HCT116 (cell line): ENCODE results near the gene TLE3. TPM values are rescaled to one million over a fixed set of nuclear protein-coding genes. Genes with fewer than 3 reads are reported as not detected.

Experiments
- ATAC-seq: fragments of 200-7000 bp; cut with Tn5 transposase; 2 replicates; pipeline ENCODE4 v1.9.1; 2020; ENCODE audit warnings: mild to moderate bottlenecking, moderate library complexity
- BruUV-seq: library from RNA; stranded (reverse); fragments of 400-500 nt; replicated peaks from 2 replicates; lab custom pipeline; 2021; lab: Mats Ljungman, UMichigan
- CTCF ChIA-PET: fragments of 300-600 bp; sonication (Branson Sonifier 250); formaldehyde crosslinking; loops from one replicate; lab custom pipeline; 2021; ENCODE audit warnings: antibody characterized with exemption; lab: Charles Lee
- POLR2A ChIA-PET: fragments of 300-600, 350-600 bp; sonication (Branson Sonifier 250); formaldehyde crosslinking; loops from one replicate; lab custom pipeline; 2021; ENCODE audit warnings: antibody characterized with exemption; lab: Charles Lee
- RAD21 ChIA-PET, 2 experiments: fragments of 300-600 bp; sonication (Branson Sonifier 250); formaldehyde crosslinking; loops; one replicate each; lab custom pipeline; 2023; ENCODE audit warnings: low total read pairs in 2 of 2; ENCODE audit not compliant: uncharacterized antibody in 2 of 2, unreplicated experiment in 2 of 2, low non-redundant PET in 1 of 2; lab: Charles Lee
- DNase-seq: peaks from one replicate; pipeline ENCODE4 v3.0.0-alpha.2; 2010; ENCODE audit warnings: low read depth, low spot score
- H2AFZ ChIP-seq: fragments of 200-600 bp; shearing (Covaris generic), sonication (generic); 2 replicates; pipeline ENCODE4 v1.6.1; 2017; ENCODE audit warnings: low read depth, mixed run types, mixed read lengths, antibody characterized with exemption, low read length; ENCODE audit not compliant: poor library complexity, severe bottlenecking
- H3K27ac ChIP-seq: 2 replicates; pipeline ENCODE4 v1.5.1; 2012; ENCODE audit warnings: low read depth, low read length
- H3K27me3 ChIP-seq: fragments of 200-600 bp; sonication (generic); 2 replicates; pipeline ENCODE4 v1.6.1; 2016; ENCODE audit warnings: mixed run types, low read length, mixed read lengths; ENCODE audit not compliant: insufficient read depth
- H3K36me3 ChIP-seq, 2 experiments: fragments of 200-500 bp in 1 of 2; fragments of 200-600 bp in 1 of 2; sonication (Bioruptor generic) in 1 of 2; sonication (generic) in 1 of 2; 2 replicates each; pipeline versions ENCODE4 v1.5.1 to v1.6.1; 2014 to 2016; ENCODE audit warnings: low read length in 2 of 2, inconsistent platforms in 1 of 2, mixed read lengths in 1 of 2, mixed run types in 1 of 2; ENCODE audit not compliant: insufficient read depth in 2 of 2, control insufficient read depth in 1 of 2
- H3K4me1 ChIP-seq, 2 experiments: fragments of 200-600 bp in 1 of 2; sonication (generic) in 1 of 2; 2 replicates each; pipeline versions ENCODE4 v1.5.1 to v1.6.1; 2012 to 2017; ENCODE audit warnings: low read length in 2 of 2, inconsistent platforms in 1 of 2, mild to moderate bottlenecking in 1 of 2, mixed read lengths in 1 of 2, mixed run types in 1 of 2, moderate library complexity in 1 of 2; ENCODE audit not compliant: insufficient read depth in 2 of 2, control insufficient read depth in 1 of 2
- H3K4me2 ChIP-seq: fragments of 200-600 bp; sonication (generic); 2 replicates; pipeline ENCODE4 v1.6.1; 2017; ENCODE audit warnings: mixed run types, low read length, mixed read lengths
- H3K4me3 ChIP-seq, 2 experiments: fragments of 200-600 bp in 1 of 2; sonication (generic) in 1 of 2; replicated peaks in 1 of 2; 2 replicates each; pipeline ENCODE4 v1.5.1; 2011 to 2016; ENCODE audit warnings: low read length in 2 of 2, control low read depth in 1 of 2, low read depth in 1 of 2, mild to moderate bottlenecking in 1 of 2, mixed read lengths in 1 of 2, mixed run types in 1 of 2
- H3K79me2 ChIP-seq: fragments of 200-600 bp; sonication (generic); 2 replicates; pipeline ENCODE4 v1.6.1; 2017; ENCODE audit warnings: mild to moderate bottlenecking, mixed run types, low read length, moderate library complexity, mixed read lengths; ENCODE audit not compliant: insufficient read depth
- H3K9ac ChIP-seq: fragments of 200-600 bp; sonication (generic); 2 replicates; pipeline ENCODE4 v1.6.1; 2016; ENCODE audit warnings: low read length, mixed read lengths
- H3K9me2 ChIP-seq: fragments of 200-600 bp; sonication (generic), shearing (Covaris generic); 2 replicates; pipeline ENCODE4 v1.6.1; 2017; ENCODE audit warnings: mixed run types, mild to moderate bottlenecking, moderate library complexity; ENCODE audit not compliant: insufficient read depth
- H3K9me3 ChIP-seq, 2 experiments: fragments of 200-500 bp in 1 of 2; fragments of 200-600 bp in 1 of 2; sonication (Bioruptor generic) in 1 of 2; sonication (generic) in 1 of 2; 2 replicates each; pipeline ENCODE4 v1.6.1; 2014 to 2017; ENCODE audit warnings: low read length in 2 of 2, mixed read lengths in 2 of 2, inconsistent platforms in 1 of 2, low read depth in 1 of 2, mild to moderate bottlenecking in 1 of 2, mixed run types in 1 of 2, moderate library complexity in 1 of 2; ENCODE audit not compliant: control insufficient read depth in 1 of 2, insufficient read depth in 1 of 2
- H4K20me1 ChIP-seq: fragments of 200-600 bp; sonication (generic), shearing (Covaris generic); 2 replicates; pipeline ENCODE4 v1.6.1; 2017; ENCODE audit warnings: mixed run types, mild to moderate bottlenecking, moderate library complexity; ENCODE audit not compliant: insufficient read depth
- EGR1 ChIP-seq: IDR thresholded peaks from 2 replicates; pipeline ENCODE4 v1.6.1; 2012; ENCODE audit warnings: low read depth
- JUND ChIP-seq: IDR thresholded peaks from 2 replicates; pipeline ENCODE4 v1.6.1; 2012
- POLR2A ChIP-seq: IDR thresholded peaks from 2 replicates; pipeline ENCODE4 v1.7.0; 2011; ENCODE audit warnings: borderline replicate concordance; ENCODE audit not compliant: insufficient read depth, insufficient read length; ENCODE audit errors: extremely low read depth
- RAD21 ChIP-seq: IDR thresholded peaks from 2 replicates; pipeline ENCODE4 v1.6.1; 2012; ENCODE audit warnings: low read depth, mild to moderate bottlenecking
- SIN3A ChIP-seq: IDR thresholded peaks from 2 replicates; pipeline ENCODE4 v1.6.1; 2012; ENCODE audit warnings: low read depth
- SRF ChIP-seq: IDR thresholded peaks from 2 replicates; pipeline ENCODE4 v1.6.1; 2012; ENCODE audit warnings: low read depth
- intact Hi-C: fragments of 100-400 bp; cut with micrococcal nuclease; formaldehyde crosslinking; loops from 2 replicates; pipeline ENCODE4 v1.10.0; 2022
- total RNA-seq: library from RNA; stranded (reverse); gene quantifications from one replicate; pipeline ENCODE4 v1.2.1, GENCODE V29; 2021; ENCODE audit not compliant: unreplicated experiment
- TF ChIP-seq, protein P1 (sequence below): IDR thresholded peaks from 2 replicates; pipeline ENCODE4 v1.6.1; 2012; ENCODE audit warnings: low read depth
- TF ChIP-seq, protein P2 (sequence below): IDR thresholded peaks from 2 replicates; pipeline ENCODE4 v1.6.1; 2011; ENCODE audit warnings: mild to moderate bottlenecking, low read length, moderate library complexity; ENCODE audit not compliant: insufficient replicate concordance; ENCODE audit errors: extremely low read depth
- TF ChIP-seq, protein P3 (sequence below): IDR thresholded peaks from 2 replicates; pipeline ENCODE4 v1.6.1; 2012
- TF ChIP-seq, protein P4 (sequence below), 3 experiments: fragments of 200-600 bp in 1 of 3; sonication (generic) in 1 of 3; IDR thresholded peaks in 2 of 3; conservative IDR thresholded peaks in 1 of 3; 2 replicates each; pipeline ENCODE4 v1.5.1; 2012 to 2017; ENCODE audit warnings: low read depth in 2 of 3, low read length in 2 of 3, antibody characterized with exemption in 1 of 3, borderline replicate concordance in 1 of 3, control low read depth in 1 of 3, mild to moderate bottlenecking in 1 of 3, mixed read lengths in 1 of 3, mixed run types in 1 of 3, moderate library complexity in 1 of 3; ENCODE audit not compliant: insufficient read depth in 1 of 3

TLE3 gene
- total RNA-seq, 1 experiment from 2014 or later, result 53.9 TPM

DNA sequence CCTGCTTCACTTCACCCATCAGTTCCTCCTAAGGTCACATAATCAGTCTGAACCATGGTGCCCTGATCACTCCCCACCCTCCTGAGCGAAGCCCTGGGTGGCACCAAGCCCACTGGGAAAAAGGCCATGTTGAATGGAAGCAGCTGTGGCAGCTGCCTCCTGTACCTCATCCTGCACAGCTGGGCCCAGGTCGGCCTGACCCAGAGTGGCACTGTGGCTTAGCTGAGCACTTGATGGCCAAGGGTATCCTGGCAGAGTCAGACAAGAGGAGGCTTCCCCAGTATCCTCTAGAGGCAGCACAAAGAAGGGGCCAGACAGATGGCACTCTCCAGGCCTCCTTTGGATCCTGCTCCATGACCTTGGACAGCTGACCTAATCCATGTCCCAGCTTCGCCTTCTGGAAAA is 68.4 kb downstream of the TLE3 start (continued):
- TF ChIP-seq, protein P1, sequence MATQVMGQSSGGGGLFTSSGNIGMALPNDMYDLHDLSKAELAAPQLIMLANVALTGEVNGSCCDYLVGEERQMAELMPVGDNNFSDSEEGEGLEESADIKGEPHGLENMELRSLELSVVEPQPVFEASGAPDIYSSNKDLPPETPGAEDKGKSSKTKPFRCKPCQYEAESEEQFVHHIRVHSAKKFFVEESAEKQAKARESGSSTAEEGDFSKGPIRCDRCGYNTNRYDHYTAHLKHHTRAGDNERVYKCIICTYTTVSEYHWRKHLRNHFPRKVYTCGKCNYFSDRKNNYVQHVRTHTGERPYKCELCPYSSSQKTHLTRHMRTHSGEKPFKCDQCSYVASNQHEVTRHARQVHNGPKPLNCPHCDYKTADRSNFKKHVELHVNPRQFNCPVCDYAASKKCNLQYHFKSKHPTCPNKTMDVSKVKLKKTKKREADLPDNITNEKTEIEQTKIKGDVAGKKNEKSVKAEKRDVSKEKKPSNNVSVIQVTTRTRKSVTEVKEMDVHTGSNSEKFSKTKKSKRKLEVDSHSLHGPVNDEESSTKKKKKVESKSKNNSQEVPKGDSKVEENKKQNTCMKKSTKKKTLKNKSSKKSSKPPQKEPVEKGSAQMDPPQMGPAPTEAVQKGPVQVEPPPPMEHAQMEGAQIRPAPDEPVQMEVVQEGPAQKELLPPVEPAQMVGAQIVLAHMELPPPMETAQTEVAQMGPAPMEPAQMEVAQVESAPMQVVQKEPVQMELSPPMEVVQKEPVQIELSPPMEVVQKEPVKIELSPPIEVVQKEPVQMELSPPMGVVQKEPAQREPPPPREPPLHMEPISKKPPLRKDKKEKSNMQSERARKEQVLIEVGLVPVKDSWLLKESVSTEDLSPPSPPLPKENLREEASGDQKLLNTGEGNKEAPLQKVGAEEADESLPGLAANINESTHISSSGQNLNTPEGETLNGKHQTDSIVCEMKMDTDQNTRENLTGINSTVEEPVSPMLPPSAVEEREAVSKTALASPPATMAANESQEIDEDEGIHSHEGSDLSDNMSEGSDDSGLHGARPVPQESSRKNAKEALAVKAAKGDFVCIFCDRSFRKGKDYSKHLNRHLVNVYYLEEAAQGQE, result no peak
- TF ChIP-seq SIN3A (no peak), RAD21 (no peak), POLR2A (no peak)
- TF ChIP-seq, protein P2, sequence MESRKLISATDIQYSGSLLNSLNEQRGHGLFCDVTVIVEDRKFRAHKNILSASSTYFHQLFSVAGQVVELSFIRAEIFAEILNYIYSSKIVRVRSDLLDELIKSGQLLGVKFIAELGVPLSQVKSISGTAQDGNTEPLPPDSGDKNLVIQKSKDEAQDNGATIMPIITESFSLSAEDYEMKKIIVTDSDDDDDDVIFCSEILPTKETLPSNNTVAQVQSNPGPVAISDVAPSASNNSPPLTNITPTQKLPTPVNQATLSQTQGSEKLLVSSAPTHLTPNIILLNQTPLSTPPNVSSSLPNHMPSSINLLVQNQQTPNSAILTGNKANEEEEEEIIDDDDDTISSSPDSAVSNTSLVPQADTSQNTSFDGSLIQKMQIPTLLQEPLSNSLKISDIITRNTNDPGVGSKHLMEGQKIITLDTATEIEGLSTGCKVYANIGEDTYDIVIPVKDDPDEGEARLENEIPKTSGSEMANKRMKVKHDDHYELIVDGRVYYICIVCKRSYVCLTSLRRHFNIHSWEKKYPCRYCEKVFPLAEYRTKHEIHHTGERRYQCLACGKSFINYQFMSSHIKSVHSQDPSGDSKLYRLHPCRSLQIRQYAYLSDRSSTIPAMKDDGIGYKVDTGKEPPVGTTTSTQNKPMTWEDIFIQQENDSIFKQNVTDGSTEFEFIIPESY, result no peak

DNA sequence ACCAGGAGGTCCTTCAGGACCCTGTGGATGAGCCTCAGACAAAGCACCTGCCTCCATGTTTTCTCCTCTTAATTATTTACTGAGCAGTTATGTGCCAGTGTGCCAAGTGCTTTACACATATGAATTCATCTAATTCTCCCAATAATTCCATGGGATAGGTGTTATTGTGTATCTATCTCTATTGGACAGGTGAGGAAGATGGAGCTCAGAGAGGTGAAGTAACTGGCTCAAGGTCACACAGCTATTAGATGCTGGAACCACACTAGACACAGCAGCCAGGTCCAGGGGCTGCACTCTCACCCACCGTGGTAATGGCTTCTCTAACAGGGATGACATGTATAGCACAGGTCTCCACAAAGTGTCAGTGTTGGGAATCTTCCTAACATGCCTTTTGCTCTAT is 70.2 kb downstream of the TLE3 start:
- Histone ChIP-seq H3K27me3 (0 out of 2 replicates have a peak, but pooled peaks cover under 1% of the 10 kb centered on the region), H4K20me1 (no peaks in the 10 kb centered on the region), H3K4me2 (no peak overlapping the region), H3K36me3 (no peaks in the 10 kb centered on the region), H3K9ac (no peak overlapping the region), H3K4me1 (peaks cover 0 to 10% of the 10 kb centered on the region in 2 experiments; a peak in 1 of 4 replicates), H3K27ac (no peak overlapping the region), H3K9me3 (no peaks in the 10 kb centered on the region), H3K9me2 (no peaks in the 10 kb centered on the region), H2AFZ (no peak overlapping the region), H3K4me3 (no peak overlapping the region), H3K79me2 (no peaks in the 10 kb centered on the region)
- BruUV-seq, result no TSS peak
- intact Hi-C loops, result no loop called here
- ChIA-PET CTCF (no interaction called here), RAD21 (no interaction called here), POLR2A (no interaction called here)
- DNase-seq (no peak), ATAC-seq (no peak)
- TF ChIP-seq, protein P3, sequence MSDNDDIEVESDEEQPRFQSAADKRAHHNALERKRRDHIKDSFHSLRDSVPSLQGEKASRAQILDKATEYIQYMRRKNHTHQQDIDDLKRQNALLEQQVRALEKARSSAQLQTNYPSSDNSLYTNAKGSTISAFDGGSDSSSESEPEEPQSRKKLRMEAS, result no peak
- TF ChIP-seq, protein P4, sequence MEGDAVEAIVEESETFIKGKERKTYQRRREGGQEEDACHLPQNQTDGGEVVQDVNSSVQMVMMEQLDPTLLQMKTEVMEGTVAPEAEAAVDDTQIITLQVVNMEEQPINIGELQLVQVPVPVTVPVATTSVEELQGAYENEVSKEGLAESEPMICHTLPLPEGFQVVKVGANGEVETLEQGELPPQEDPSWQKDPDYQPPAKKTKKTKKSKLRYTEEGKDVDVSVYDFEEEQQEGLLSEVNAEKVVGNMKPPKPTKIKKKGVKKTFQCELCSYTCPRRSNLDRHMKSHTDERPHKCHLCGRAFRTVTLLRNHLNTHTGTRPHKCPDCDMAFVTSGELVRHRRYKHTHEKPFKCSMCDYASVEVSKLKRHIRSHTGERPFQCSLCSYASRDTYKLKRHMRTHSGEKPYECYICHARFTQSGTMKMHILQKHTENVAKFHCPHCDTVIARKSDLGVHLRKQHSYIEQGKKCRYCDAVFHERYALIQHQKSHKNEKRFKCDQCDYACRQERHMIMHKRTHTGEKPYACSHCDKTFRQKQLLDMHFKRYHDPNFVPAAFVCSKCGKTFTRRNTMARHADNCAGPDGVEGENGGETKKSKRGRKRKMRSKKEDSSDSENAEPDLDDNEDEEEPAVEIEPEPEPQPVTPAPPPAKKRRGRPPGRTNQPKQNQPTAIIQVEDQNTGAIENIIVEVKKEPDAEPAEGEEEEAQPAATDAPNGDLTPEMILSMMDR (IDR thresholded peaks at IDR 0.05 in 2 of 3, conservative IDR thresholded peaks at IDR 0.05 in 1 of 3; ENCODE audit: borderline replicate concordance in 1 of 3, insufficient read depth in 1 of 3, low read depth in 2 of 3, low read length in 2 of 3), result no peak
- TF ChIP-seq SRF, result no peak
- no peak for TF ChIP-seq POLR2A
- no peak for TF ChIP-seq JUND
- no peak for TF ChIP-seq EGR1
- TF ChIP-seq, protein P2, result no peak
